MM.1S (cell line): ENCODE measurements around the gene P3H2.

Experiments used
- EZH2phosphoT487 ChIP-seq: fragments of 300-600 bp; sonication (generic); IDR thresholded peaks from 2 replicates; pipeline ENCODE4 v1.6.1; 2018; ENCODE audit warnings: antibody characterized with exemption, low read length
- TF ChIP-seq, protein P1 (sequence below): fragments of 300-600 bp; sonication (generic); IDR thresholded peaks from 2 replicates; pipeline ENCODE4 v1.5.1; 2016; ENCODE audit warnings: antibody characterized with exemption, low read length, mixed read lengths

DNA sequence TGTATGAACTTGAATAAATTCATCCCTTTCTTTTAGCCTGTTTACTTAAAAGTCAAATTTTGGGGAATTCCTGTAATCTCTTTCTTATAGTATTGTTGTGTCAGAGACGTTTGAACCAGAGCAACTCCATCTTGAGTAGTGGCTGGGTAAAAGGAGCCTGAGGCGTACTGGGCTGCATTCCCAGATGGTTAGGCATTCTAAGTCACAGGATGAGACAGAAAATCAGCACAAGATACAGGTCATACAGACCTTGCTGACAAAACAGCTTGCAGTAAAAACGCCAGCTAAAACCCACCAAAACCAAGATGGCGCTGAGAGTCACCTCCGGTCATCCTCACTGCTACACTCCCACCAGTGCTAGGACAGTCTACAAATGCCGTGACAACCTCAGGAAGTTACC is 94.5 kb downstream of the P3H2 start:
- TF ChIP-seq, protein P1, sequence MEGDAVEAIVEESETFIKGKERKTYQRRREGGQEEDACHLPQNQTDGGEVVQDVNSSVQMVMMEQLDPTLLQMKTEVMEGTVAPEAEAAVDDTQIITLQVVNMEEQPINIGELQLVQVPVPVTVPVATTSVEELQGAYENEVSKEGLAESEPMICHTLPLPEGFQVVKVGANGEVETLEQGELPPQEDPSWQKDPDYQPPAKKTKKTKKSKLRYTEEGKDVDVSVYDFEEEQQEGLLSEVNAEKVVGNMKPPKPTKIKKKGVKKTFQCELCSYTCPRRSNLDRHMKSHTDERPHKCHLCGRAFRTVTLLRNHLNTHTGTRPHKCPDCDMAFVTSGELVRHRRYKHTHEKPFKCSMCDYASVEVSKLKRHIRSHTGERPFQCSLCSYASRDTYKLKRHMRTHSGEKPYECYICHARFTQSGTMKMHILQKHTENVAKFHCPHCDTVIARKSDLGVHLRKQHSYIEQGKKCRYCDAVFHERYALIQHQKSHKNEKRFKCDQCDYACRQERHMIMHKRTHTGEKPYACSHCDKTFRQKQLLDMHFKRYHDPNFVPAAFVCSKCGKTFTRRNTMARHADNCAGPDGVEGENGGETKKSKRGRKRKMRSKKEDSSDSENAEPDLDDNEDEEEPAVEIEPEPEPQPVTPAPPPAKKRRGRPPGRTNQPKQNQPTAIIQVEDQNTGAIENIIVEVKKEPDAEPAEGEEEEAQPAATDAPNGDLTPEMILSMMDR, result no peak
- no peak for TF ChIP-seq EZH2phosphoT487
